Heart left ventricle (tissue), 16 donors: ENCODE data around the gene KIF26B. TPM values are rescaled to one million over a fixed set of nuclear protein-coding genes. Genes with fewer than 3 reads are reported as not detected.

ENCODE experiments used
- ATAC-seq, 4 donors: fragments of 200-7000 bp; cut with Tn5 transposase; one replicate each; pipeline ENCODE4 v1.9.1; 2020 to 2022; ENCODE audit warnings: moderate library complexity in 4 of 4, mild to moderate bottlenecking in 3 of 4, moderate number of reproducible peaks in 1 of 4
- DNase-seq, 5 donors: peaks; one replicate each; pipeline ENCODE4 v3.0.0-alpha.2; 2020
- H3K27ac ChIP-seq, 12 donors: fragments of 200-600 bp; sonication (generic) in 4 of 12; one replicate each; pipeline versions ENCODE4 v1.5.0 to v1.8.0; 2016 to 2022; ENCODE audit warnings: mild to moderate bottlenecking in 2 of 12
- H3K27me3 ChIP-seq, 9 donors: fragments of 200-600 bp; sonication (generic) in 2 of 9; one replicate each; pipeline versions ENCODE4 v1.5.1 to v1.8.0; 2016 to 2022; ENCODE audit warnings: mild to moderate bottlenecking in 3 of 9
- H3K36me3 ChIP-seq, 9 donors: fragments of 200-600 bp; sonication (generic) in 2 of 9; one replicate each; pipeline versions ENCODE4 v1.5.0 to v1.8.0; 2018 to 2022; ENCODE audit warnings: mild to moderate bottlenecking in 2 of 9
- H3K4me1 ChIP-seq, 12 donors: fragments of 200-600 bp; sonication (generic) in 4 of 12; one replicate each; pipeline versions ENCODE4 v1.5.0 to v1.8.0; 2016 to 2022; ENCODE audit warnings: mild to moderate bottlenecking in 3 of 12
- H3K4me3 ChIP-seq, 12 donors: fragments of 200-600 bp; sonication (generic) in 4 of 12; one replicate each; pipeline versions ENCODE4 v1.5.0 to v1.8.0; 2017 to 2022; ENCODE audit warnings: mild to moderate bottlenecking in 9 of 12, moderate library complexity in 4 of 12
- H3K9me3 ChIP-seq, 12 donors: fragments of 200-600 bp; sonication (generic) in 4 of 12; one replicate each; pipeline versions ENCODE4 v1.5.0 to v1.8.0; 2016 to 2022; ENCODE audit warnings: mild to moderate bottlenecking in 1 of 12
- CTCF ChIP-seq, 12 donors: fragments of 200-600 bp; sonication (generic) in 4 of 12; IDR thresholded peaks; one replicate each; pipeline versions ENCODE4 v1.5.0 to v1.8.0; 2018 to 2022; ENCODE audit warnings: antibody characterized with exemption in 12 of 12, mild to moderate bottlenecking in 5 of 12
- POLR2A ChIP-seq, 2 donors: fragments of 450-650 bp; IDR thresholded peaks; one replicate each; pipeline ENCODE4 v1.6.1; 2017; ENCODE audit warnings: antibody characterized with exemption in 2 of 2, mild to moderate bottlenecking in 2 of 2, moderate library complexity in 2 of 2
- whole genome bisulfite sequencing, 4 donors: extraction: QIAGEN DNeasy Blood & Tissue Kit in 2 of 4; methylation state at CpG; one replicate each; pipeline versions ENCODE4 v1.1.5 to v1.1.7; 2013 to 2018; 5-methylcytosine and 5-hydroxymethylcytosine counted together
- intact Hi-C, 10 donors: fragments of 100-400 bp; cut with DNase I; formaldehyde crosslinking; loops; one replicate each; pipeline versions ENCODE4 v1.11.1 to v1.14.2; 2022
- polyA plus RNA-seq, 2 donors: library from polyadenylated mRNA; stranded (reverse); fragments of 200-250 nt; gene quantifications; one replicate each; pipeline ENCODE4 v1.2.3, GENCODE V29; 2013
- total RNA-seq, 9 donors: library from RNA; depleted of rRNA in 2 of 9; stranded (reverse); fragments of >200 nt in 2 of 9; fragmentation: NEBNext Ultra II Directional in 3 of 9; extraction: Animal tissue kit (Norgen Biotek cat#: 25700) in 3 of 9; gene quantifications; one replicate each; pipeline versions ENCODE4 v1.1.0 to v1.2.4, GENCODE V29; 2016 to 2023
- donor health status: ischemic (EF 13 %, LVEDD 7.1; RV severe dilation, severe dysfunction).
- donor health status: healthy with polysubstance abuse.
- donor health status: DM: no; HTN: yes; CAD: no.
- donor health status: DM: no; HTN: no; CAD: no.
- donor health status: ischemic (EF 25% LVEDD 6.9; RV normal size, moderate dysfunction).
- donor health status: ischemic (EF 25% LVEDD 5.7; RV mildly dilated, moderate dysfunction).
- donor health status: healthy.
- donor health status: DM: yes; HTN: yes; CAD: no.
- donor health status: ischemic (EF 35%, LVEDD 5.7; RV mildly dilated, moderate dysfunction).
- donor health status: nonischemic (EF 11% LVEDD 7.7; RV severe dilation, severe dysfunction).
- donor health status: DM: yes; HTN: yes; CAD: no.
- donor health status: PGD.
- donor health status: ischemic (EF 29% LVEDD 5.4; RV normal size, mild dysfunction).
- donor health status: nonischemic (EF 23%, LVEDD 6.1; RV moderate dilation, normal function).

Gene KIF26B
- total and polyA plus RNA-seq, 11 donors = 1.2 to 7.0 (median 2.3) TPM

- ATAC-seq = no peak
These were observed 434.5 kb downstream of the KIF26B start for GRCh38 chr1:245589316-245589715.

GRCh38 chr1:245589906-245590305, 435.1 kb downstream of the KIF26B start:
- intact Hi-C loops = no loop called here

More at GRCh38 chr1:245589316-245589715, 434.5 kb downstream of the KIF26B start:
- Histone ChIP-seq H3K4me1 (peaks cover 0 to 4% (median 0%) of the 10 kb centered on the region in 12 donors), H3K36me3 (no peaks in the 10 kb centered on the region), H3K27ac (no peak overlapping the region), H3K27me3 (no peaks in the 10 kb centered on the region), H3K4me3 (no peak overlapping the region), H3K9me3 (peaks cover 0 to 6% (median 0%) of the 10 kb centered on the region in 12 donors)
- TF ChIP-seq CTCF (IDR thresholded peaks at IDR 0.05) (no peak), POLR2A (IDR thresholded peaks at IDR 0.05) (no peak)
- intact Hi-C loops = no loop called here
- DNase-seq = no peak
- 76 to 85% (median 81%) methylated on average over 12 of the region's 12 CpGs for WGBS, 4 donors

GRCh38 chr1:245590726-245591125, 435.9 kb downstream of the KIF26B start:
- H3K4me3 ChIP-seq = no peak overlapping the region
- ATAC-seq (no peak), DNase-seq (no peak)
- 87 to 89% (median 87%) methylated on average over 4 of the region's 4 CpGs for WGBS, 4 donors
- TF ChIP-seq POLR2A (IDR thresholded peaks at IDR 0.05) (no peak), CTCF (IDR thresholded peaks at IDR 0.05) (no peak)
- H3K27me3 ChIP-seq = no peaks in the 10 kb centered on the region
- H3K4me1 ChIP-seq = peaks cover 0 to 4% (median 0%) of the 10 kb centered on the region in 12 donors
- no peak overlapping the region for H3K27ac ChIP-seq
- intact Hi-C loops = no loop called here
- no peaks in the 10 kb centered on the region for H3K36me3 ChIP-seq
- H3K9me3 ChIP-seq = peaks cover 0 to 9% (median 0%) of the 10 kb centered on the region in 12 donors

More at GRCh38 chr1:245589906-245590305, 435.1 kb downstream of the KIF26B start:
- Histone ChIP-seq H3K9me3 (peaks cover 0 to 9% (median 0%) of the 10 kb centered on the region in 12 donors), H3K4me3 (no peak overlapping the region), H3K4me1 (peaks cover 0 to 4% (median 0%) of the 10 kb centered on the region in 12 donors), H3K27ac (no peak overlapping the region), H3K27me3 (no peaks in the 10 kb centered on the region), H3K36me3 (no peaks in the 10 kb centered on the region)
- ATAC-seq (no peak), DNase-seq (no peak)
- no peak for TF ChIP-seq CTCF (IDR thresholded peaks at IDR 0.05)
- TF ChIP-seq POLR2A (IDR thresholded peaks at IDR 0.05) = no peak
- 93 to 95% (median 93%) methylated on average over 24 to 26 of the region's 26 CpGs for WGBS, 4 donors

DNA sequence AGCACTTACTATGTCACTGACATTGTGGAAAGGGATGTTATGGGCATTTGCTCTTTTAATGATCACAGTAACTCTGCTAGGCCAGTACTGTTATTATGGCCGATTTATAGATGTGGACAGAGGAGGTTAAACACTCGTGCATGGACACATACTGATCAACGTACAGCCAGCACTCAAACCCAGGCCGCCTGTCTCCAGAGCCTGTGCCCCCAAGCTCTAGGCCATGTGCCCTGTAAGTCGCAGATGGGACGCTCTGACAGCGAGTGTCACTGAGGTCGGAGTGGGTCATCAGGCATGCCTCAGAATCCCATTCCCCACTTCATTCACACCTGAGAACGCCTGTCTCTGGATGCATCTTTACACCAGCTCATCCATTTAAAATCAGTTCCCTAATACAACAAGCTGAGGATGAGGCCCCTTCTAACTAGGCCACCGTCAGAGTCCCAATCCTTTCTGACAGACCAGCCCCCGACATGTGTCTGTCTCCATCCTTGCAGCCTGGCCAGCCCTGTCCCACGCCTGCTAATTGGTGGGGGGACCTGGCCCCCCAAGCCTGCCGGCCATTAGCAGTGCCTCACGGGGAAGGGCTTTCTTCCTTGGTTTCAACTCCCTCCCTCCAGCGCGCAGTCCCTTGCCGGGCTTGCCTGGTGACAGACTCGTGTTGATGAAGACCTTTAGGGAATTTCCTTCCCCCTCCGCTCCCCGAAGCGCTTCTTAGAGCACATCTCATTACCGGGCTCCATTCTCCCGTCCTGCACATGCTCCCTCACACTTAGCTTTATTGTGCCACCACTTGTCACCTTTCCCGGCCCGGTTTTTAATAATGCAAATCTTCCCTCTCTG, 436.8 kb downstream of the KIF26B start:
- WGBS, 4 donors = 87 to 91% (median 89%) methylated on average over 25 of the region's 25 CpGs
- no peaks in the 10 kb centered on the region for H3K27me3 ChIP-seq
- no peak overlapping the region for H3K27ac ChIP-seq
- no peak for TF ChIP-seq CTCF (IDR thresholded peaks at IDR 0.05)
- no peaks in the 10 kb centered on the region for H3K36me3 ChIP-seq
- intact Hi-C loops = no loop called here
- peaks cover 0 to 9% (median 0%) of the 10 kb centered on the region in 12 donors for H3K9me3 ChIP-seq
- no peak overlapping the region for H3K4me3 ChIP-seq
- peaks cover 0 to 4% (median 0%) of the 10 kb centered on the region in 12 donors for H3K4me1 ChIP-seq
- DNase-seq = no peak
- no peak for ATAC-seq
